H1 (cell line): ENCODE results near the gene TEX26. TPM values are rescaled to one million over a fixed set of nuclear protein-coding genes. Genes with fewer than 3 reads are reported as not detected.

Experiments
- CTCF ChIA-PET: fragments of 300-600 bp; sonication (Branson Sonifier 250); formaldehyde crosslinking; loops from one replicate; lab custom pipeline; 2021; ENCODE audit not compliant: partially characterized antibody; lab: Charles Lee
- POLR2A ChIA-PET: fragments of 300-600 bp; sonication (Branson Sonifier 250); formaldehyde crosslinking; loops from one replicate; lab custom pipeline; 2021; ENCODE audit warnings: inconsistent platforms; ENCODE audit not compliant: partially characterized antibody; lab: Charles Lee
- DNase-seq, 2 experiments: peaks; one replicate each; pipeline versions ENCODE4 v3.0.0 to v3.0.0-alpha.2; 2010 to 2022; ENCODE audit warnings: low spot score in 2 of 2, low read depth in 1 of 2, mixed read lengths in 1 of 2
- FAIRE-seq: peaks from 2 replicates; lab custom pipeline; 2011; peaks lifted over from hg19 to GRCh38; lab: Jason Lieb, UNC
- H2AFZ ChIP-seq: 2 replicates; pipeline ENCODE4 v1.8.1; 2012; ENCODE audit warnings: low read length, inconsistent platforms
- H2AK5ac ChIP-seq: 2 replicates; pipeline ENCODE4 v1.6.1; 2013; ENCODE audit warnings: low read depth, low read length
- H2BK120ac ChIP-seq: replicated peaks from 2 replicates; pipeline ENCODE3; 2013; ENCODE audit warnings: low read depth, low read length, inconsistent platforms
- H2BK12ac ChIP-seq: 2 replicates; pipeline ENCODE4 v1.6.1; 2013; ENCODE audit warnings: low read depth, low read length
- H2BK15ac ChIP-seq: 2 replicates; pipeline ENCODE4 v1.6.1; 2013; ENCODE audit warnings: low read length
- H2BK20ac ChIP-seq: 2 replicates; pipeline ENCODE4 v1.6.1; 2013; ENCODE audit warnings: low read length
- H2BK5ac ChIP-seq: 2 replicates; pipeline ENCODE4 v1.6.1; 2013; ENCODE audit warnings: low read depth, low read length
- H3K14ac ChIP-seq: 2 replicates; pipeline ENCODE4 v1.6.1; 2013; ENCODE audit warnings: inconsistent platforms; ENCODE audit not compliant: insufficient read length
- H3K18ac ChIP-seq: 2 replicates; pipeline ENCODE4 v1.6.1; 2013; ENCODE audit warnings: low read length; ENCODE audit errors: extremely low read depth
- H3K23ac ChIP-seq: 2 replicates; pipeline ENCODE4 v1.6.1; 2013; ENCODE audit warnings: inconsistent platforms; ENCODE audit not compliant: insufficient read length
- H3K23me2 ChIP-seq: 2 replicates; pipeline ENCODE4 v1.6.1; 2013; ENCODE audit warnings: low read depth, low read length
- H3K27ac ChIP-seq: 2 replicates; pipeline ENCODE4 v1.6.1; 2011; ENCODE audit warnings: low read depth, low read length, inconsistent platforms
- H3K27me3 ChIP-seq, 4 experiments: replicated peaks in 1 of 4; 1 replicate in 1 of 4; 2 replicates in 3 of 4; pipeline versions ENCODE4 v1.6.1 to v1.8.1; 2011 to 2013; ENCODE audit warnings: low read length in 3 of 4, mild to moderate bottlenecking in 3 of 4, inconsistent platforms in 2 of 4, mixed read lengths in 2 of 4, moderate library complexity in 1 of 4; ENCODE audit not compliant: control insufficient read depth in 3 of 4, insufficient read depth in 3 of 4; ENCODE audit errors: extremely low read depth in 1 of 4
- H3K36me3 ChIP-seq, 4 experiments: 2 replicates each; pipeline versions ENCODE4 v1.6.1 to v1.8.1; 2011 to 2013; ENCODE audit warnings: mild to moderate bottlenecking in 4 of 4, low read length in 3 of 4, moderate library complexity in 2 of 4, control low read depth in 1 of 4, inconsistent platforms in 1 of 4; ENCODE audit not compliant: insufficient read depth in 4 of 4, control insufficient read depth in 2 of 4
- H3K4ac ChIP-seq: replicated peaks from 2 replicates; pipeline ENCODE3; 2013; ENCODE audit warnings: low read length, low read depth, mixed read lengths, inconsistent platforms; ENCODE audit not compliant: insufficient read length
- H3K4me1 ChIP-seq, 4 experiments: replicated peaks in 1 of 4; 1 replicate in 1 of 4; 2 replicates in 3 of 4; pipeline versions ENCODE4 v1.6.1 to v1.8.1; 2011 to 2013; ENCODE audit warnings: low read length in 3 of 4, inconsistent platforms in 2 of 4, mixed read lengths in 1 of 4; ENCODE audit not compliant: insufficient read depth in 4 of 4, control insufficient read depth in 3 of 4
- H3K4me2 ChIP-seq, 2 experiments: 2 replicates each; pipeline versions ENCODE4 v1.6.1 to v1.8.1; 2011 to 2013; ENCODE audit warnings: low read depth in 2 of 2, low read length in 2 of 2, control low read depth in 1 of 2, inconsistent platforms in 1 of 2, mild to moderate bottlenecking in 1 of 2; ENCODE audit not compliant: insufficient read depth in 1 of 2
- H3K4me3 ChIP-seq, 4 experiments: fragments of 200-600, 300-600 bp in 1 of 4; sonication (generic), shearing (Covaris generic), sonication (Bioruptor Twin) in 1 of 4; 2 replicates each; pipeline versions ENCODE4 v1.5.1 to v1.8.1; 2011 to 2016; ENCODE audit warnings: low read length in 4 of 4, low read depth in 3 of 4, control low read depth in 2 of 4, inconsistent platforms in 2 of 4, mild to moderate bottlenecking in 2 of 4, mixed read lengths in 1 of 4, moderate library complexity in 1 of 4; ENCODE audit not compliant: insufficient read depth in 2 of 4; ENCODE audit errors: extremely low read depth in 1 of 4
- H3K56ac ChIP-seq: replicated peaks from 2 replicates; pipeline ENCODE3; 2013; ENCODE audit warnings: low read depth, mild to moderate bottlenecking, mixed read lengths, low read length, inconsistent platforms; ENCODE audit not compliant: insufficient read length
- H3K79me1 ChIP-seq: 2 replicates; pipeline ENCODE4 v1.6.1; 2013; ENCODE audit warnings: low read depth, low read length, control low read depth
- H3K79me2 ChIP-seq, 2 experiments: 2 replicates each; pipeline versions ENCODE4 v1.6.1 to v1.8.1; 2012 to 2013; ENCODE audit warnings: low read length in 2 of 2, mild to moderate bottlenecking in 2 of 2, inconsistent platforms in 1 of 2; ENCODE audit not compliant: insufficient read depth in 2 of 2, control insufficient read depth in 1 of 2
- H3K9ac ChIP-seq, 4 experiments: replicated peaks in 1 of 4; 1 replicate in 1 of 4; 2 replicates in 3 of 4; pipeline versions ENCODE4 v1.6.1 to v1.8.1; 2011 to 2013; ENCODE audit warnings: low read depth in 3 of 4, low read length in 3 of 4, control low read depth in 2 of 4, mild to moderate bottlenecking in 2 of 4, moderate library complexity in 2 of 4, inconsistent platforms in 1 of 4; ENCODE audit errors: extremely low read depth in 1 of 4
- H3K9me3 ChIP-seq, 2 experiments: 2 replicates each; pipeline versions ENCODE4 v1.6.1 to v1.8.1; 2012 to 2013; ENCODE audit warnings: mild to moderate bottlenecking in 2 of 2, moderate library complexity in 2 of 2, control low read depth in 1 of 2, inconsistent platforms in 1 of 2, low read depth in 1 of 2, low read length in 1 of 2, mixed read lengths in 1 of 2; ENCODE audit not compliant: insufficient read depth in 2 of 2
- H4K20me1 ChIP-seq, 2 experiments: replicated peaks in 1 of 2; 2 replicates each; pipeline versions ENCODE3 to v1.8.1; 2011 to 2013; ENCODE audit warnings: inconsistent platforms in 2 of 2, low read length in 2 of 2, mild to moderate bottlenecking in 1 of 2; ENCODE audit not compliant: insufficient read depth in 2 of 2, control insufficient read depth in 1 of 2
- H4K5ac ChIP-seq: 2 replicates; pipeline ENCODE4 v1.6.1; 2013; ENCODE audit warnings: low read length, low read depth, mixed read lengths, inconsistent platforms; ENCODE audit not compliant: insufficient read length
- H4K8ac ChIP-seq: 2 replicates; pipeline ENCODE4 v1.8.0; 2013; ENCODE audit warnings: mild to moderate bottlenecking, moderate library complexity, low read length, inconsistent platforms; ENCODE audit not compliant: insufficient read depth; ENCODE audit errors: extremely low read depth
- H4K91ac ChIP-seq: replicated peaks from 2 replicates; pipeline ENCODE3; 2013; ENCODE audit warnings: low read length, mixed read lengths, inconsistent platforms; ENCODE audit not compliant: insufficient read length
- HDAC6 ChIP-seq: IDR thresholded peaks from one replicate; pipeline ENCODE4 v1.7.1; 2012; ENCODE audit warnings: low read depth, mild to moderate bottlenecking, inconsistent platforms, low read length, moderate library complexity
- RAD21 ChIP-seq, 2 experiments: IDR thresholded peaks in 1 of 2; conservative IDR thresholded peaks in 1 of 2; 2 replicates each; pipeline ENCODE4 v1.6.1; 2011; ENCODE audit warnings: low read depth in 2 of 2, low read length in 2 of 2, improper control_type of control experiment in 1 of 2, inconsistent platforms in 1 of 2, mild to moderate bottlenecking in 1 of 2, moderate library complexity in 1 of 2
- SP4 ChIP-seq: IDR thresholded peaks from 2 replicates; pipeline ENCODE4 v1.6.1; 2012; ENCODE audit warnings: low read length, inconsistent platforms
- SRF ChIP-seq: IDR thresholded peaks from 2 replicates; pipeline ENCODE4 v1.6.1; 2011; ENCODE audit warnings: mild to moderate bottlenecking, low read depth, low read length, moderate library complexity
- WGBS, 2 experiments: shearing (Covaris generic) in 1 of 2; methylation state at CpG; one replicate each; pipeline versions ENCODE4 v1.1.6 to v1.1.7; 2013 to 2015; ENCODE audit warnings: low lambda C conversion rate in 2 of 2, mixed read lengths in 2 of 2, inconsistent platforms in 1 of 2, low coverage in 1 of 2, missing lambda C conversion rate in 1 of 2; ENCODE audit not compliant: insufficient replicate concordance in 2 of 2, insufficient coverage in 1 of 2, insufficient read length in 1 of 2; ENCODE audit errors: extremely low coverage in 1 of 2, missing lambda C conversion rate in 1 of 2; 5-methylcytosine and 5-hydroxymethylcytosine counted together
- polyA plus RNA-seq, 7 experiments: library from polyadenylated mRNA; depleted of rRNA in 3 of 7; stranded (reverse) in 5 of 7; unstranded in 2 of 7; fragments of >200 nt in 5 of 7; fragments of 200-250 nt in 2 of 7; gene quantifications; 1 replicate in 5 of 7; 2 replicates in 1 of 7; 4 replicates in 1 of 7; pipeline versions ENCODE4 v1.2.1 to v1.2.3, GENCODE V29; 2011 to 2013; ENCODE audit warnings: missing spikeins in 2 of 7, mixed read lengths in 2 of 7
- total RNA-seq: library from RNA; stranded (reverse); fragmentation: NEBNext Ultra II Directional; extraction: Animal tissue kit (Norgen Biotek cat#: 25700); gene quantifications from 2 replicates; pipeline ENCODE4 v1.2.1, GENCODE V29; 2021
- TF ChIP-seq, protein P1 (sequence below), 3 experiments: IDR thresholded peaks; 1 replicate in 2 of 3; 2 replicates in 1 of 3; pipeline versions ENCODE4 v1.5.1 to v1.6.1; 2011; ENCODE audit warnings: low read length in 3 of 3, mild to moderate bottlenecking in 3 of 3, inconsistent platforms in 2 of 3, low read depth in 1 of 3, moderate library complexity in 1 of 3; ENCODE audit not compliant: insufficient read depth in 1 of 3; ENCODE audit errors: control extremely low read depth in 1 of 3

The TEX26 gene
- total and polyA plus RNA-seq, 2 of the 8 experiments (the other 6 are each of a cell fraction or from before 2014, with no cell fraction given) = not detected

DNA sequence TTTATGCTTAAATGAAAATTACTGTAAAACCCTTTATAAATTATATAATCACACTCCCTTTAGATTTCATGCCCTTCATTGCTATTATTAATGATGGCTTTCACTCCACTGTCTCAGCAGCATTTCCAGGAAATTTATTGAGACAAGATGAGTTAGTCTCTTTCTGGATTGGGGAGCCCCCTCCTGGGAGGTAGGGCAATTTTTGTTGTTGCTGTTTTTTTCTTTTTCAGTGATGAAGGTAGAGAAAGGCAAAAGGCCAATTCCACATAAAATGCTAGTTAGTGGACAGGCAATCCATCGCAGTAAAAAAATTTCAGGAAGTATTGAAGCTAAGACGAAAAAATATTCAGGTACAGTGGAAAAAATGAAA is 80.2 kb downstream of the TEX26 start:
- ChIA-PET POLR2A (no interaction called here), CTCF (interaction anchor here (1.0 to 1.2 kb wide), 2 partner anchors 10 to 15 kb away, joined by 4 to 7 read pairs; no protein-coding TSS in a partner anchor)
- no peaks in the 10 kb centered on the region for H3K9me3 ChIP-seq
- no peaks in the 10 kb centered on the region for H3K27me3 ChIP-seq
- H3K14ac ChIP-seq = no peak overlapping the region
- H3K79me2 ChIP-seq = no peaks in the 10 kb centered on the region
- no peaks in the 10 kb centered on the region for H3K23me2 ChIP-seq
- H2BK15ac ChIP-seq = no peak overlapping the region
- no peak overlapping the region for H2BK20ac ChIP-seq
- no peak overlapping the region for H2BK12ac ChIP-seq
- DNase-seq (no peak), FAIRE-seq (no peak)
- H3K4me3 ChIP-seq = no peak overlapping the region
- no peak overlapping the region for H2AFZ ChIP-seq
- H3K23ac ChIP-seq = no peak overlapping the region
- H3K9ac ChIP-seq = no peak overlapping the region
- H3K79me1 ChIP-seq = no peaks in the 10 kb centered on the region
- H3K56ac ChIP-seq = no peak overlapping the region
- H2BK120ac ChIP-seq = no peak overlapping the region
- H4K5ac ChIP-seq = no peak overlapping the region
- H3K4ac ChIP-seq = no peak overlapping the region
- no peak overlapping the region for H4K8ac ChIP-seq
- no peaks in the 10 kb centered on the region for H4K20me1 ChIP-seq
- TF ChIP-seq SRF = no peak
- peak; percentile 65 to 68 for TF ChIP-seq RAD21 (IDR thresholded peaks at IDR 0.05 in 1 of 2, conservative IDR thresholded peaks at IDR 0.05 in 1 of 2; ENCODE audit: low read depth in 2 of 2, low read length in 2 of 2)
- no peak for TF ChIP-seq SP4
- TF ChIP-seq, protein P1, sequence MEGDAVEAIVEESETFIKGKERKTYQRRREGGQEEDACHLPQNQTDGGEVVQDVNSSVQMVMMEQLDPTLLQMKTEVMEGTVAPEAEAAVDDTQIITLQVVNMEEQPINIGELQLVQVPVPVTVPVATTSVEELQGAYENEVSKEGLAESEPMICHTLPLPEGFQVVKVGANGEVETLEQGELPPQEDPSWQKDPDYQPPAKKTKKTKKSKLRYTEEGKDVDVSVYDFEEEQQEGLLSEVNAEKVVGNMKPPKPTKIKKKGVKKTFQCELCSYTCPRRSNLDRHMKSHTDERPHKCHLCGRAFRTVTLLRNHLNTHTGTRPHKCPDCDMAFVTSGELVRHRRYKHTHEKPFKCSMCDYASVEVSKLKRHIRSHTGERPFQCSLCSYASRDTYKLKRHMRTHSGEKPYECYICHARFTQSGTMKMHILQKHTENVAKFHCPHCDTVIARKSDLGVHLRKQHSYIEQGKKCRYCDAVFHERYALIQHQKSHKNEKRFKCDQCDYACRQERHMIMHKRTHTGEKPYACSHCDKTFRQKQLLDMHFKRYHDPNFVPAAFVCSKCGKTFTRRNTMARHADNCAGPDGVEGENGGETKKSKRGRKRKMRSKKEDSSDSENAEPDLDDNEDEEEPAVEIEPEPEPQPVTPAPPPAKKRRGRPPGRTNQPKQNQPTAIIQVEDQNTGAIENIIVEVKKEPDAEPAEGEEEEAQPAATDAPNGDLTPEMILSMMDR (IDR thresholded peaks at IDR 0.05; ENCODE audit: control extremely low read depth in 1 of 3, insufficient read depth in 1 of 3, low read depth in 1 of 3, low read length in 3 of 3) = peak in 2 of 3 experiments; percentile 20 to 41; a peak in 2 of 4 replicates
- TF ChIP-seq HDAC6 = no peak
- 62% methylated on average over 2 of the region's 2 CpGs; no CpG with 5 or more reads in 1 of the 2 experiments for WGBS, 2 experiments
- H2BK5ac ChIP-seq = no peak overlapping the region
- no peak overlapping the region for H3K4me2 ChIP-seq
- no peaks in the 10 kb centered on the region for H3K36me3 ChIP-seq
- no peak overlapping the region for H2AK5ac ChIP-seq
- H4K91ac ChIP-seq = no peak overlapping the region
- no peak overlapping the region for H3K18ac ChIP-seq
- no peak overlapping the region for H3K27ac ChIP-seq
- H3K4me1 ChIP-seq = peaks cover 2 to 13% (median 9%) of the 10 kb centered on the region in 4 experiments; a peak in 5 of 7 replicates
